Hematopoietic multipotent progenitor cell treated with erythropoietin and hydrocortisone succinate and interleukin-3 and kit ligand, for 4 days (in vitro differentiated cells): ENCODE measurements around the gene CACNB1.
A peak's percentile ranks its signal among the peaks of the same experiment; 100 is the strongest.

Experiments used
- DNase-seq: peaks from one replicate; pipeline ENCODE4 v3.0.0-alpha.2; 2015

Gene CACNB1

DNA sequence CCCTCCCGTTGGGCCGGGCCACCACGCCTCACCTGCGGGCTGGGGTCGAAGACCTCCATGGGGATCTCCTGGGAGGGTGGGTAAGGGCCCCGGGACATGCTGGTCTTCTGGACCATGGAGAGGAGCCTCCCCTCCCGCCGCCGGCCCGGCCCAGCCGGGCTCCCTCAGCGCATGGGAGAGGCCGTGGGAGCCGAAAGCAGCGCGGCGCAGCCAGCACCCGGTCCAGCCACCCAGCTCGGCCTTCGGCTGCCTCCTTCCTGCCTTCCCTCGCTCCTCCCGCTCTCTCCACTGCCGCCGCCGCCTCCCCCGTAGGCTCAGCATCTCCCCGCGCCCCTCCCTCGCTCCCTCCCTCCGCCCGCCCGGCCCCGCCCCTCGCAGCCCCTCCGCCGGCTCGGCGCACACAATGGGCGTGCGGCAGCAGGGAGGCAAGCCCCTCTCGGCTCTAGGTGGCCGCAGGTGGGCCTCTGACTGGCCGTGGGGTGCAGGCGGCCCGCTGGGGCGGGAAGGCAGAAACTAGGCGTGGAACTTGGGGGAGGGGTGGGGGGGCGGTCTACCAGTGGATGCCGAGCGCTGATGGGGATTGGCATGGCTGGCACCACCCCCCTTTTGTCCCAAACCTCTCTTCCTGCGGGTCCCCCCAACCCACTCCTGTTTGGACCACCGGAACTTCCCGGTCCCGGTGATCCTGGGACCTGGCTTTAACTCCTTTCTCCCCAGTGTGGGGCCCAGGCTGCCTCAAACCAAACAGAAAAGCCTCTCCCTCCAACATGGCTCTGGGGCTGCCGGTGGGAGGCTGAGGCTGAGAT, at the start of gene CACNB1:
Gene CACNB1 (minus strand): TSS at position 290 of the 806 bp plus-strand sequence. CDS start 174 bp downstream, at position 116.
- peak; percentile 87 for DNase-seq

- DNase-seq, result no peak
These were observed 48.8 kb upstream of the CACNB1 start for GRCh38 chr17:39246274-39246673.

GRCh38 chr17:39244600-39245570, 47.4 kb upstream of the CACNB1 start:
- peak; percentile 93 for DNase-seq

DNA sequence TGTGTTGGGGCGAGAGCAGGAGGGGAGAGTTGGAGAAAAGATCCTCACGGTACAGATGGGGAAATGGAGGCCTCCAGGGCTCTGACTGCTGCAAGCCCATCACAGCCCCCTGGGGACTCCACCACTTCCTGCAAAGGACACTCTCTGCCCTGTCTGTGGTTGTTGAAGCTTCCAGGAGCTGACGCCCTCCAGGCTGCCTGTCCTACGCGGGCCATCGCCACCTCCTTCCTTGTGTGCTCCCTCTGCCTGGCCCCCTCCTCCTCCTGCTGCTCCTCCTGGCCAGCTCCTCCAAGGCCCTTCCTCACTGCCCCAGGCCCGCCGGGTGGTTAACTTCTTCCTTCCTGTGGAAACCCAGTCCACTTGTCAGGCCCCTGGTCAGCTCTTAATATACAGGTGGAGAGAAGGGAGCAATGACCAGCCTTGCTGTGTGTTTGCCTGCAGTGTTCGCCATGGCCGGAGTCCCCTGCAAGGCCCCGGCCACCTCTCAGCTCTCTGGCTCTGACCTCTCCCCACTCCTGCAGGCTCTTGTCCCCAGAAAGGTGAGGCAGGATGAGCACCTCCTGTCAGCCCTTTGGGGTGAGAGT, 46.6 kb upstream of the CACNB1 start:
- DNase-seq, result peak; percentile 46

GRCh38 chr17:39243155-39243554, 45.7 kb upstream of the CACNB1 start:
- no peak for DNase-seq

- DNase-seq, result no peak
These were observed 43.2 kb upstream of the CACNB1 start for GRCh38 chr17:39240631-39241030.

GRCh38 chr17:39239640-39240314, 42.3 kb upstream of the CACNB1 start:
- peak; percentile 62 for DNase-seq

DNA sequence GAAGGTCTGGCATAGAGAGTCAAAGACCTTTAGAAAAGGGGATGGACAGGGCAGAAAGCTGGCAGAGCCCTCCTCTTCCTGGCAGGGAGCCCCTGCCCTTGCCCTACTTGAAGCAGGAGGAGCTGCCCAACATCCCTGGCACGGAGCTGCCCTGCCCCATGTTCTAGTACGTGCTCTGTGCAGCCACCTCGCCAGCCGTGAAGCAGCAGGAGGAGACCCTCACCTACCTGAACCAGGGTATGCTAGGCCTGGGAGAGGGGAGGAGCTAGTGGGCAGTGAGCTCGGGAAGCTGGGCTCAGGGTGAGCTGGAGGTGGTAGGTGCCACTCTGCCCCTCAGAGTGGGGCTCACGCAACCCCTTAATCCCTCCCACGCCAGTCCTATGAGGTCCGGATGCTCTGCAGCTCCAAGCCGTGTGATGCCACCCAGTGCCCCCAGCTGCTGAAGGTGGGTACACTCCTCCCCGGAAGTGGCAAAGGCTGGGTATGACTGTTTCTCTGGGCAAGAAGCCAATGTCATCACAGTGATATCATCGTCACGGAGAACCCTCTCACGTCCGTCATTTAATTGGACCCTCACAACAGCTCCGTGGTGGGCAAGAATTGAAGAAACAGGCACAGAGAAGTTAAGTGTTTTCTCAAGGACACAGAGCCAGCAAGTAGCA, 41.0 kb upstream of the CACNB1 start:
- DNase-seq, result peak; percentile 80

DNA sequence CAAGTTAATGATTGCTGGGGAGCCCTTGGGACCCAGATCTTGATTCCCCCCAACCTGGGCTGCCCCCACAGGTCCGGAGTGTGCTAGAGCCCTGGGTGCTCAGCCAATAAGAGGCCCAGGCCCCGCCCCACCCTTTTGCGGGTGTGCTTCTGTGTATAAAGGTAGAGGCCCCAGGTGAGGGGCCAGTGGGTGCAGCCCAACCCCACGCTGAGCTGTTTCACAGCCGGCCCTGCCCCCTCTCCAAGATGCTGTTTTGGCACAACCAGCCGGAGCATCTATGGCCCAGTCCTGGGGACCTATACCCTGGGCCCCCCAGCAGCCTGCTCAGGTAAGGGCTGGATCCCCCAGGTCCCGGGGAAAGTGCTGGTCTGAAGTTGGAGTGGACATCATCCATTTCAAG, 40.1 kb upstream of the CACNB1 start:
- no peak for DNase-seq

DNA sequence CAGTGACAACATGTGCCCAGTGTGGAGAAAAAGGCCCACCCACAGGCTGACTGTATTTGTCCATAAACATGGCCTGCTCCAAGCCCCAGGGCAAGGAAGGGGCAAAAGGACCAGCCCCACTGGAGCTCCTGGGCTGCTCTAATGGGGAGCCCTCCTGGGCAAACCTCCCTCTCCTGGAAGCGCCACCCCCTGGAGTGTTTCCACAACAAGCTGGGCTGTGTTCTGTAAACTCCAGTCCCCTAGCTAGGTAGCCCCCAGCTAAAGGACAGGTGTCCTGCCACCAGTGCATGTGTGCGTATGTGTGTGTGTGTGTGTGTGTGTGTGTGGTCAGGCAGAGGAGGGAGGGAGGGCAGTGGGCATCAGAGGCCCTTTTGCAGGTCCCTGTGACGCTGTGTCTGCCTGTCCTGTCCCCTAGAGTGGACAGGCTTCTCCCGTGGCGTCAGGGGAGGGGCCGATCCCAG, 39.5 kb upstream of the CACNB1 start:
- DNase-seq, result no peak

DNA sequence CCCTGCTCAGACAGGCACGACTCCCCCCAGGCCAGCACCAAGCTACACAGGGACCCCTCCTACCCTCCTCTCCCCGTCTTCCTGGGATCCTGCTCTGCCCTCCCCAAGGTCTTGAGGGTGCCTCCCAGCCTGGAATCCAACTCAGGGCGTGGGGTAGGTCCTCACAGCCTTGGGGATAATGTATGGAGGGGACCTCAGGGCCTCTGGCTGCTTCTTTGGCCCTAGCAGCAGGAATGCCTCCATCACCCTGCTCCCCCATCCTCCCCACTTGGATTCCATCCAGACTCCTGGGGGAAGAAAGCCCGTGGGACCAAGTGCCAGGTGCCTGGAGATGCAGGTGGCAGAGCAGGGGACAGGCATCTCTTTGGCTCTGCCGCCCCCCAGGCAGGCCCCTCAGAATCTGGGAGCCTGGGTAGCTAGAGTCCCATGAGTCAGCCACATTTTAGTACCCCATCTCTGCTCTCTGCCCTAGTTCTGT, 39.0 kb upstream of the CACNB1 start:
- DNase-seq, result no peak

DNA sequence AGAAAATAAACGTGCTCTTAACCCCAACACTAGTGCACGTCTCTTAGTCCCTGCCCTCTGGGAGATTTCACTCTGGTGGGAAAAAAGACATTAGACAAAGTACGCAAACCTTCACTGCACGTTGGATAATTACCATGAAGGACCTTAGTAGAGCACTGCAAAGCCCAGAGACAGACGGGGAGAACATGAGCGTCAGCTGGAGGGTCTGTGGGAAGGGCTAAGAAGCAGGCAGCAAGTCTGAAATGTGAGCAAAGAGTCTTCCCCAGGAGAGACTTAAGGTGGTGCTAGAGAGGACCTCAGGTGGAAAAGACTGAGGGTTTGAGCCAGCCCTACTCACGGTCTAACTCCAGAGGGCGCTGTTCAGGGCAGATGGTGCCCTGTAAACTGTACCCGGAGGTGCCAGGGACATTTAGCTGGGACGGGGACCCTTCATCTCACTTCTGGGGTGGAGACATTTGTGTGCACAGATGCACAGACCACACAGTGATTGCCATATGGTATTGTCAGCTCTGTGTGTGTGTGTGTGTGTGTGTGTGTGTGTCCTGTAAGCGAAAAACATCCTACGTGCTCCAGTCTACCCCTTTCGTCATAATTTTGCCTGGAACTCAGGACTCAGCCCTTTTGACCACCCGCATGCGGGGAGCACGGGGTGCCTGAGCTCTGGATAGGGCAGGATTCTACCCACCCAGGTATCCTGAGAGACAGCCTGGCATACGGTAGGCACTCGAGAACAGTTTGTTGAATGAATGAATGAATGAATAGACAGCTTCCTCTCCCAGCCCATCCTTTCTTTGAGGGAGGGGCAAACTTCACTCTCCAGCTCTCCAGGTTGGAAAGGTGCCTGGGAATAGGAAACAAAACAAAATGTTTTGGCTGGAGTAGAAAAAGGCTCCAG, 38.3 kb upstream of the CACNB1 start:
- DNase-seq, result peak; percentile 90

DNA sequence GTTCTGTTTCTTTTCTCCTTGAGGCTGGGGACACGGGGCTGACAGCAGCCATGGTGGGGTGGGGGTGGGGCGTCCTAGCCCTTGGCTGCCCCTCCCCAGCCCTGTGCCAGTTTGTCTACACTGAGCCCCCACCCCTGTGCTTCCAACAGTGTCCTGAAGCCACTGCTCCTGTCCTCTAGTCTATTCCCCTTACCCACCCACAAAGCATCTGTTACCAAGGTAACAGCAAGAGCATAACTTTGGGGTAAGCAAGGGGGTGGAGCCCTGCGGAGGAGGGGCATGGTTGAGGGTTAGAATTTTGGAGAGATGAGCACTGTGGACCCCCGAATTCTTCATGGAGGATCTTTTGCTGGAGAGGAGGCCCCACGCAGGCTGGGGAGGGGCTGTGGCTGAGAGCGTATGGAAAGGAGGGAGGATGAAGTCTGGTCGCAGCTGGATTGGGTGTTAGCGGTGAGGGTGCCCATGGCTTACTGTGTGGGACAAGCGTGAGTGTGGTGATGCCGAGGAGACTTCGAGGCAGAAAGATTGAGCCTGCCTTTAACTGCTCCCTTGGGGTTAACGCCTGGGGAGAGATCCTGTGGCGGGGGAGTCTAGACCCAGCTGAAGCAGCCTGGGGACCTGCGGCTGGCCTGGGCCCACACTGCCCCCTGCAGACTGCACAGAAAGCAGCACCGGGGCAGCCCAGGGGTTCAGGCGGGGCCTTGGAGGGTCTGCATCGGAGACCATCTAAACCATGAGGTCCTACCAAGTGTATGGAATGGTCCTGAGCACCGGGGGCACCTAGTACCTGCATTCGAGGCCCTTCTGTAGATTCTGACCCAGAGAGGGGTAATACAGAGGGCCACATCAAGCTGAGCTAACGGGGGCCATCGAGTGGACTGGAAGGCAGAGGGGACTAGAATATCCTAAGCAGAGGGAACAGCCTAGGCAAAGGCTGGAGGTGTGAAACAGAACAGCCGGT, 34.4 kb upstream of the CACNB1 start:
- DNase-seq, result peak; percentile 68

DNA sequence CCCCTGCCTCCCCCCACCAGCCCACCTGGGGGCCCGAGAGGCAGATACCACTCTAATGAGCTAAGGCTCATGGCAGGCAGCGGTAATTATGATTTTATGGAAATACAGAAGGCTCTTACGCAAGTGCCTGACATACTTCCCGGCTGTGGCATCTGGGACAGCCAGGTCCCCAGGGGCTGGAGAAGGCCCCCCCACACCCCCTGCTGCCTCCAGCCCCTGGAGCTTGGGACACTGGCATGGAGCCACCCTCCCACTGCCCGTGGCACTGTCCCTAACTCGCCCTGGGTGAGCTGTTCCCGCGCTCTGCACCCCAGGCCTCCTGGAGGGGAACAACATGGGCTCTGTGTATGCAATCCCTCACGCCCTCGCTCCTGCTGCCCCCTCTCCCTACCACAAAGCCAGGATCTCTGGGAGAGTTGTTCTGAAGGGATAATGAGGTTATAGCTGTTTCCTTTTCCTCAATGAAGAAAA, 33.7 kb upstream of the CACNB1 start:
- no peak for DNase-seq

- DNase-seq, result no peak
These were observed 32.9 kb upstream of the CACNB1 start for GRCh38 chr17:39230361-39230760.

DNA sequence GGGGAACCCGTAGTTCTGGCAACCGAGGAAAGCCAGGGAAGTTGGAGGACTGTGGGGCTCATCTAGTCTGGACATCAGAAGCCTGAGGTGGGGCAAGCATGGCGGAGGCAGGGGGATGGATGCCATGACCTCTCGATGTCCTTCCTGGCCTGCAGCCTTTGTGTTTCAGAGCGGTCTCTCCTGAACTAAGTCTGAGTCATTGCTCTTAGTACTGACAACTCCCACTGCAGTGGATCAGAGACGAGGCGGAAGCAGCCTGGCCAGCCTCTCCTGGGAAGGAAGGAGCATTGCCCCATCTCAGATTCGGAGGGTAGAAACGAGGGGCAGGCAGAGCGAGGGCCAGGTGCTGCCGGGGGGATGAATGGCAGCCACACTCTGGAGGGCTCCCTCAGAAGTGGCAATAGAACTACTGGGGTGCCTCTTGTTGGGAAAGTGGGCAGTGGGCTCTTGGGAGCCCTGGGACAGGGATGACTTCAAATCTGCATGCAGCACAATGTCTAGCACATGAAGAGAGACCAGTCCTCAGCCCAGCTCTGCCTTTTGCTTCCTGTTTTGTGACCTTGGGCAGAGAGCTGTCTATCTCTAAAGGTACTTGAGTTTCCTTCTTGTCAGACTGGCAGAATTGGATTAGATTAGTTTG, 31.9 kb upstream of the CACNB1 start:
- no peak for DNase-seq

GRCh38 chr17:39227364-39227919, 30.0 kb upstream of the CACNB1 start:
- no peak for DNase-seq

DNA sequence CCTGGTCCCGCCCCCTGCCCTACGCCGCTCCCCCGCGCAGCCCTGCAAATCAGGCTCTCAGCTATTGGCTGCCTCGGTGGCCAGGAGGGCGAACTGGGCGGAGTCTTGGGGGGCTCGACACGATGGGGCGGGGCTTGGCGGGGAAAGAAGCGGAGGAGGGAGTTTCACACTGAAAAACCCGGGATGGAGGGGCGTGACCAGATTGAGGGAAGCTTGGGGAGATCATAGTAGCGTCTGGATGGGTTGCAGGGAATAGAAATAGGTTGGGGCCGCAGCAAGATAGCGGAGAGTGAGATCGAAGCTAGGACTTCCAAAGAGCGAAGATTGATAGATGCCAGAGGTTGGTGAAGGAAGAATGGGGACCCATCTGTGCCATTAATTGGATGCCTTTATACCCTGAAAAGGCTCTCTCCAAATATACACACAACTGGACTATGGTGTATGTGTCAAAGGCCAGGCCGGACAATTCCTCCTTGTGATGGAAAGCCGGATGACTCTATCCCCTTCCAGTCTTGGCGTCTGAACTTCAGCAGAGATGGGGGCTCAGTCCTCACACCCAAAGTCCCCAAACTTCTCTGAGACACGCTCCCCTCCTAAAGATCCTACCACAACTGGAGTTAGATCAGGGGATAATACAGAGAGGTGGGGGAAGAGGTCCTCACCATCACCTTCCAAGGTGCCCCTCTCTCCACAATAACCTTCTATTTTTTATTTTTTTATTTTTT, 28.7 kb upstream of the CACNB1 start:
- peak; percentile 69 for DNase-seq
